ENCODE results near the gene NDOR1.
"Not testable (repeated sequence)": the region's sequence is repeated elsewhere in the genome, so short reads cannot be mapped to it uniquely, and the experiment has no call there.

NDOR1 gene

DNA sequence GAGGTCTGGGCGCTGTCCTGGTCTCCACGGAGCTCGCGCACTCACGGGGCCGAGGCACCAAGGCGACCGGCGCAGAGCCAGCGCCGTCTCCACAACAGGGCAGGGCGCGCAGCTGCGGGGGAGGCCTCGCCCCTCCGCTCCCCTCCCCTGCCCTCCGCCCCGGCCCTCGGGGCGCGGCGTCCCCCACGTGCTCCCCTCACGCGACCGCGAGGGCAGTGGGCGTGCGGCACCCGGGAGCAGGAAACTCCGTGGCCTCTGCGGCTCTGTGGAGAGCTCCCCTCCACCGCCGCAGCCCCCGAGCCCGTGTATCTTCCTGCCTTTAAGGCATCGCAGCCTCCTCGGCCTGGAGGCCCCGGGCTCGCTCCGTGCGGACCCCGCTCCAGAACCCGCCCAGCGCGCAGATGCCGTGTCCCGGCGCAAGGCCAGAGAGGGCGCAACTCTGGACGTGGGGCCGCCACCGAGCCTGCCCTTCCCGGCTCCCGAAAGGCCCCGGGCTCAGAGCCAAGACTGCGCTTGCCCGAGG lies 34.9 kb downstream of the NDOR1 start:
- Histone ChIP-seq H4K20me1 (peaks cover 30 to 76% (median 71%) of the 10 kb centered on the region in 11 experiments), H3K4me3 (peak overlapping the region; percentile 60 to 79 (median 68)), H3K36me3 (peaks cover 23 to 30% (median 27%) of the 10 kb centered on the region in 11 experiments), H3K27me3 (no peaks in the 10 kb centered on the region), H3K4me2 (peak overlapping the region; percentile 90 to 98 (median 95)), H3K4me1 (peaks cover 71 to 82% (median 79%) of the 10 kb centered on the region in 10 experiments), H3K9ac (peak overlapping the region; percentile 83 to 93 (median 88)), H3K9me3 (replicated peaks in 1 of 11) (peaks cover 0 to 3% (median 0%) of the 10 kb centered on the region in 11 experiments; a peak in 1 of 22 replicates), H3K27ac (peak overlapping the region; percentile 75 to 94 (median 90))
- TF ChIP-seq Cebpa-rat (IDR thresholded peaks at IDR 0.05): no peak

DNA sequence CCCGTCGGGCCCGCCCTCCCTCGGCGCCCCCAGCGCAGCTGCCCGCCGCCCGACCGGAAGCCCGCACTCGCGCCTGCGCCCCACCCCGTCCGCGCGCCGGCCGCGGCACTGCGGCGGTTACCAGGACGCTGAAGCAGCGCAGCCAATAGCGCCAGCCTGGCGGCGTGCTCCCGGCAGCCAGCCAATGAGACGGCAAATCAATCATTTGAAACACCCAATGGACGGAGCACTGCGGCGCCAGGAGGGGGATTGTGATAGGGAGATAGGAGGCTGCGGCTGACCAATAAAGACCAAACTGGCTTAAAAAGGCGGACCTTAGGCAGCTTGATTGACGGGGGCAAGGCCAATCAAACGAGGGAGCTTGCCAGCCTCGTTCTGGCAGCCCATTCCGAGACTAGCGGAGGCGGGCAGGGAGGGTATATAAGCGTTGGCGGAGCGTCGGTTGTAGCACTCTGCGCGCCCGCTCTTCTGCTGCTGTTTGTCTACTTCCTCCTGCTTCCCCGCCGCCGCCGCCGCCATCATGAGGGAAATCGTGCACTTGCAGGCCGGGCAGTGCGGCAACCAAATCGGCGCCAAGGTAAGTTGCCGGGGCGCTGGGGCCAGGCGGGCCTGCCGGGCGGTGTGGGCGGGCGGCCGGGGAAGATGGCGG lies 35.5 kb downstream of the NDOR1 start, which contains the start of gene TUBB4B:
Gene TUBB4B, plus strand, starts transcription at position 447 of the 649 bp plus-strand sequence. Its CDS starts 74 bp downstream, at position 521.
- Histone ChIP-seq H3K4me1 (peaks cover 66 to 82% (median 79%) of the 10 kb centered on the region in 10 experiments), H3K27me3 (no peaks in the 10 kb centered on the region), H3K4me2 (peak within 1 kb of the TSS; percentile 92 to 100 (median 97)), H3K9ac (peak within 1 kb of the TSS; percentile 86 to 97 (median 94)), H3K27ac (peak within 1 kb of the TSS; percentile 80 to 98 (median 93)), H3K4me3 (peak within 1 kb of the TSS; percentile 83 to 99 (median 98)), H3K36me3 (peaks cover 23 to 30% (median 27%) of the 10 kb centered on the region in 11 experiments), H4K20me1 (peaks cover 30 to 76% (median 67%) of the 10 kb centered on the region in 11 experiments), H3K9me3 (replicated peaks in 1 of 11) (peaks cover 0 to 3% (median 0%) of the 10 kb centered on the region in 11 experiments; a peak in 1 of 22 replicates)
- no peak for TF ChIP-seq Cebpa-rat (IDR thresholded peaks at IDR 0.05)

DNA sequence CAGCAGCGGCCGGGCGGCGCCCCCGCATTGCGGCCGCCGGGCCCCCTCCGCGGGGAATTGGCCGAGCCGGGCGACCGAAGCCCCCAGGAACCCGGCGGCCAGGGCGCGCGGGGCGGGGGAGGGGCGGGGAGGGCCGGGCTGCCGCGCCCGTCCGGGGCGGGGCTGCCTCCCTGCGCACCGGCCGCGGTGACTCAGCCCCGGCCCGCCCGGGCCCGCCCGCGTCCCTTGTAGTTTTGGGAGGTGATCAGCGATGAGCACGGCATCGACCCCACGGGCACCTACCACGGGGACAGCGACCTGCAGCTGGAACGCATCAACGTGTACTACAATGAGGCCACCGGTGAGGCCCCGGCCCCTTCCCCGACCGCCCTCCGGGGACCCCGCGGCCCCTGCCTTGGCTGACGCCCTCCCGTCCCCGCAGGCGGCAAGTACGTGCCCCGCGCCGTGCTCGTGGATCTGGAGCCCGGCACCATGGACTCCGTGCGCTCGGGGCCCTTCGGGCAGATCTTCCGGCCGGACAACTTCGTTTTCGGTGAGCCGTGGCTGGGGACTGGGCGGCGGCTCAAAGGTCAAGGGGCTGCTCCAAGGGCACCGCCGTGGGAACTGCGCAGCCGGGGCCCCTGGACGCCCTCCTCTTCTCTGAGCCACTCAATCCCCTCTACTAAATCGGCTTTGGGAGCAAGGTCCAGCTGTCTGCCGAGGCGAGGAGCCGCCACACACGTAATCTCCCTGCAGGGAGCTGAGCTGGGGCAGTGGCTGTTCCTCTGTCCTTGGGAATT lies 36.2 kb downstream of the NDOR1 start:
- Histone ChIP-seq H3K4me3 (peak overlapping the region; percentile 83 to 99 (median 98)), H3K27ac (peak overlapping the region; percentile 80 to 98 (median 89)), H3K4me1 (peaks cover 60 to 82% (median 78%) of the 10 kb centered on the region in 10 experiments), H3K36me3 (peaks cover 23 to 30% (median 27%) of the 10 kb centered on the region in 11 experiments), H3K27me3 (no peaks in the 10 kb centered on the region), H3K4me2 (peak overlapping the region; percentile 78 to 100 (median 97)), H4K20me1 (peaks cover 30 to 77% (median 66%) of the 10 kb centered on the region in 11 experiments), H3K9ac (peak overlapping the region; percentile 86 to 97 (median 94)), H3K9me3 (replicated peaks in 1 of 11) (peaks cover 0 to 3% (median 0%) of the 10 kb centered on the region in 11 experiments; a peak in 1 of 22 replicates)
- no peak for TF ChIP-seq Cebpa-rat (IDR thresholded peaks at IDR 0.05)

DNA sequence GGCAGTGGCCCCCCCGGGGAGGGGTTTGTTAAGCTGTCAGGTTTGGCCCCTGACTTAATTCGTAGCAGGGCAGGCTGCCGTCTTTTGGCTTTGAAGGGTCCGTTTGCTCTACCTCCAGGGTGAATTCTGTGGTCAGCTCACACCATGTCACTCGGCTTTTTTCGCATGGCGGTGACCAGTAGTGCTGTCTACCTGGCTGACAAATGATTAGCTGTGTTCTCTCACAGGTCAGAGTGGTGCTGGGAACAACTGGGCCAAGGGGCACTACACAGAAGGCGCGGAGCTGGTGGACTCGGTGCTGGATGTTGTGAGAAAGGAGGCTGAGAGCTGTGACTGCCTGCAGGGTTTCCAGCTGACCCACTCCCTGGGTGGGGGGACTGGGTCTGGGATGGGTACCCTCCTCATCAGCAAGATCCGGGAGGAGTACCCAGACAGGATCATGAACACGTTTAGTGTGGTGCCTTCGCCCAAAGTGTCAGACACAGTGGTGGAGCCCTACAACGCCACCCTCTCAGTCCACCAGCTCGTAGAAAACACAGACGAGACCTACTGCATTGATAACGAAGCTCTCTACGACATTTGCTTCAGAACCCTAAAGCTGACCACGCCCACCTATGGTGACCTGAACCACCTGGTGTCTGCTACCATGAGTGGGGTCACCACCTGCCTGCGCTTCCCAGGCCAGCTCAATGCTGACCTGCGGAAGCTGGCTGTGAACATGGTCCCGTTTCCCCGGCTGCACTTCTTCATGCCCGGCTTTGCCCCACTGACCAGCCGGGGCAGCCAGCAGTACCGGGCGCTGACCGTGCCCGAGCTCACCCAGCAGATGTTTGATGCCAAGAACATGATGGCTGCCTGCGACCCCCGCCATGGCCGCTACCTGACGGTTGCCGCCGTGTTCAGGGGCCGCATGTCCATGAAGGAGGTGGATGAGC lies 37.0 kb downstream of the NDOR1 start:
- Histone ChIP-seq H4K20me1 (peaks cover 30 to 74% (median 61%) of the 10 kb centered on the region in 11 experiments), H3K4me1 (peaks cover 51 to 82% (median 71%) of the 10 kb centered on the region in 10 experiments), H3K27me3 (no peaks in the 10 kb centered on the region), H3K9me3 (replicated peaks in 1 of 11) (peaks cover 0 to 3% (median 0%) of the 10 kb centered on the region in 11 experiments; a peak in 1 of 22 replicates), H3K27ac (peak overlapping the region; percentile 44 to 98 (median 89); a peak in 21 of 22 replicates), H3K9ac (peak overlapping the region; percentile 86 to 97 (median 94)), H3K4me3 (peak overlapping the region; percentile 83 to 99 (median 98)), H3K4me2 (peak overlapping the region; percentile 78 to 100 (median 97)), H3K36me3 (peaks cover 23 to 30% (median 27%) of the 10 kb centered on the region in 11 experiments)
- no peak for TF ChIP-seq Cebpa-rat (IDR thresholded peaks at IDR 0.05)

DNA sequence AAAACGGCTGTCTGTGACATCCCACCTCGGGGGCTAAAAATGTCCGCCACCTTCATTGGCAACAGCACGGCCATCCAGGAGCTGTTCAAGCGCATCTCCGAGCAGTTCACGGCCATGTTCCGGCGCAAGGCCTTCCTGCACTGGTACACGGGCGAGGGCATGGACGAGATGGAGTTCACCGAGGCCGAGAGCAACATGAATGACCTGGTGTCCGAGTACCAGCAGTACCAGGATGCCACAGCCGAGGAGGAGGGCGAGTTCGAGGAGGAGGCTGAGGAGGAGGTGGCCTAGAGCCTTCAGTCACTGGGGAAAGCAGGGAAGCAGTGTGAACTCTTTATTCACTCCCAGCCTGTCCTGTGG lies 37.7 kb downstream of the NDOR1 start:
- H3K9me3 ChIP-seq (replicated peaks in 1 of 11); H3K27me3 ChIP-seq; H3K27ac ChIP-seq: not testable (repeated sequence)
- Histone ChIP-seq H3K9ac (peak overlapping the region; percentile 60 to 97 (median 94); a peak in 18 of 22 replicates), H3K36me3 (peaks cover 23 to 30% (median 27%) of the 10 kb centered on the region in 11 experiments), H3K4me2 (peak overlapping the region; percentile 78 to 100 (median 97)), H3K4me3 (peak overlapping the region in 8 of 10 experiments; percentile 83 to 99 (median 98); a peak in 15 of 20 replicates), H4K20me1 (peaks cover 30 to 66% (median 54%) of the 10 kb centered on the region in 11 experiments), H3K4me1 (peaks cover 44 to 81% (median 67%) of the 10 kb centered on the region in 10 experiments)

DNA sequence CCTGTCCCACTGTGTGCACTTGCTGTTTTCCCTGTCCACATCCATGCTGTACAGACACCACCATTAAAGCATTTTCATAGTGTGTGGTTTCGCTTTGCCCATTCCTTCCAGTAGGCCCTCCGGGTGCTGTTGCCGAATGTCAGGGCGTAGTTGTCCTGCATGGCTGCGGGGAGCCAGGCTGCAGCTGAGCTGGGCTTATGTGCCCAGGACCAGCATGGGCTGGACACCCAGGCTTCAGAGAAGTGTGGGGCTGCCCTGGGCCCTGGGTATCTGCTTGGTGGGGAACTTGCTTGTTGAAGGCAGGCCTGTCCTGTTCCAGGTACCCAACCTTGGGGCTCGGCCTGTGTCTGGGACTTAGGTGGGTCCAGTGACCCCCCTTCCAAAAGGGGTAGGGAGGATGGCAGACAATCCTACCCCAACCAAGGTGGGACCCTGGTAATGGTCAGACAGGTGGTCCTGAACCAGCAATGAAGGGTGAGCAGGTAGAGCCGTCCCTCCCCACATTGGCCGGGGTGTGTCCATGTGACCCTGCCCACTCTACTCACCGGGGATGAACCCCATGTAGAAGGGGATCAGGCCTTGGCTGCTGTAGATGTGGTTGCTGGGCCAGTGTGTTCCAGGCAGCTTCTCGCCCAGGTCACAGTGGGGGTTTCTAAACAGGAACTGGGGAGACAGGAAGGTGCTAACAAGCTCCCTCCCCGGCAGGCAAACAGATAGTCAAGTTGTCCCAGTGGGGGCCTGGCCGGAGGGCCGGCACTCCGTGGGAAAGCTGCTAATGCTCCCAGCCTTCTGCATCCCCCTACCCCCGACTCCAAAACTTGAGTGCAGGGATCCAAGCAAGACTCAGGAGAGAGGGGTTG lies 38.4 kb downstream of the NDOR1 start:
- Histone ChIP-seq H4K20me1 (peaks cover 30 to 60% (median 48%) of the 10 kb centered on the region in 11 experiments), H3K27ac (0 out of 22 replicates have a peak overlapping the region, but pooled peaks of 2 of the 11 experiments have one; percentile 12 to 15), H3K4me1 (peaks cover 38 to 75% (median 61%) of the 10 kb centered on the region in 10 experiments), H3K9ac (peak overlapping the region; percentile 8 to 97 (median 94); a peak in 19 of 22 replicates), H3K4me3 (peak overlapping the region in 8 of 10 experiments; percentile 32 to 99 (median 98); a peak in 14 of 20 replicates), H3K36me3 (peaks cover 23 to 30% (median 27%) of the 10 kb centered on the region in 11 experiments), H3K9me3 (replicated peaks in 1 of 11) (peaks cover 0 to 3% (median 0%) of the 10 kb centered on the region in 11 experiments; a peak in 1 of 22 replicates), H3K4me2 (peak overlapping the region; percentile 78 to 100 (median 97)), H3K27me3 (no peaks in the 10 kb centered on the region)
- no peak for TF ChIP-seq Cebpa-rat (IDR thresholded peaks at IDR 0.05)
